GM19438 (cell line): ENCODE results near the gene BMAL1.
A peak's percentile ranks its signal among the peaks of the same experiment; 100 is the strongest.

Experiments used
- ATAC-seq: cut with Tn5 transposase; IDR thresholded peaks from one replicate; pipeline ENCODE4 v1.9.1; 2021; ENCODE audit warnings: low read depth; ENCODE audit not compliant: unreplicated experiment

Gene BMAL1

DNA sequence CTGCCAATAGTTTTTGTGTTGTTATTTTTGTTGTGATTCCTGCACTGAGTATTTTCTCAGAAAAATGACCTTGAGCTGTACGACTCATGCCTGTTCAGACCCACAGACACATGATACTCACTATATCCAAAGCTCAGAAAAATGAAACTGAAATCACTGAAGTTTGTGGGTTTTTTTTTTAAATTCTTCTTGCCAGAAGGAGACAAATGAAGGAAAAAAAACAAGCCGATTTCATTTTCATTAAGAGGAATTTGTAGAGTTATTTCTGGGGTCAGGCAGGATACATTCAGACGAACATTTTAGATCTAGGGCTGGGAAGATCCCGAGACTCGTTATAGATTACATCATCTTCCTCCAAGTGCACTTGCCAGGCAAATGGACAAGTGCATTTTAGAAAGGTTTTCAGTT is 60.4 kb downstream of the BMAL1 start:
- no peak for ATAC-seq

DNA sequence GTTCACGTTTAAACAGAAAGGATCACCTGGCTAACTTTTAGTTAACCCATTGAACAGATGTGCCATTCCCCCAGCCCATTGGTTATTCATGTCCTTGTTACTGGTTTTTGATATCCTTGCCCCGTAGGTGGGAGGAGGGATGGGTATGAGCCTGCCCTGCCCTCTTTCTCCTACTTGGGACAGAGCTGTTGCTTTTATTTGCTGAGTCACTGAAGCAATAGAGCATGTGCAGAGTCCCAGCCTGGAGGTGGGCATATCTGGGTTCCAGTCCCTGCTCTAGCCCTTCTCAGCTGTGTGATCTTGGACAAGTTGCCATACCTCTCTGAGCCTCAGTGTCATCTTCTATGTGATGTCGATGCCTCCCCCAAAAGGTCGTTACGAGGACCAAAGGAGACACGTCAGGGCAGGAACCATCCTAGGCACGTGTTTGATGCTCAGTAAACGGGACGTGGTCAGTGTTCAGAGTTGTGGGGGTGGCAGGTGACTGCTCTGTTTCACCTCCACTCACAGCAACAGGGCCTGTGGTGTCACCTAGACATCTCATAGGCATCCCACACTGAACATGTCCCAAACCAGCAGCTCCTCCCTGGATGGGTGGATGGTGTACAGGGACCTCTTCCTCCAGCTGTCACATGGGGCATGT is 61.0 kb downstream of the BMAL1 start:
- ATAC-seq: no peak

DNA sequence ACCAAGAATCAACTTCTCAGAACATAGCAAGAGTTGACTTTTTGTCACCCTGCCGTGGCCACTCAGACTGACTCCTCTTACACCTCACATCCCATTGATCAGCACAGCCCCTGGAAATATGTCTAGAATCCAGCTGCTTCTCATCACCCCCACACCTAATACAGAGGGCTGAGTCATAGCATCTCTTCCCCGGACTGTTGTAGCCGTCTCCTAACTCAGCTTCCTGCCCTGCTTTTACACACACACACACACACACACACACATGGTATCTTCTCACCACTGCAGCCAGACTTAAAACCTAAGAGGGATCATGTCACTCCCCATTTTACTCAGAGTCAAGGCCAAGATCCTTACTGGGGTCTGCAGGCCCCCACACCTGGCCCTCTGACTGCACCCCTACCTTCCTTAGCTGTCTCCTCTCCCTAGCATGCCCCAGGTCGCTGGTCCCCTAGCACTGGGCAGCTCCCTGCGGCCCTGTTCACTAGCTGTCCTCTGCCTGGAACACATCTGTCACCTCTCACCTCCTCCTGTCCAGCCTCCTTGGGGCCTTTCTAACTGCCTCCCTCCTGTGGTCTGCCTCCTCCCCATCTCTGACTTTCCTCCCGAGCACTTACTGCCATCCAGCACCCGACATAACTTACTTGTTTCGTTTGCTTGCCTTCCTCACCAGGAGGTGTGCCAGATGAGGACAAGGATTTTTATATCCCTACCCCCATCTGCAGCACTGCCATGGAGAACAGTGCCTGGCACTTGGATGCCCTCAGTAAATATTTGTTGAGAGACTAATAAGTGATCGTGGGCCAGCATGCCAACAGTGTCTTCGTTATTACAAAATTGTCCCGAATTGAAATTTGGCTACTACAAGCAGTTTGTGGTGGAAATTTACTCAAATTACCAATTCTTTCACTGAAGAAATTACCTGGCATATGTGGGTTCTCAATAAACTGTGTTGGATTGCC is 61.9 kb downstream of the BMAL1 start:
- no peak for ATAC-seq

DNA sequence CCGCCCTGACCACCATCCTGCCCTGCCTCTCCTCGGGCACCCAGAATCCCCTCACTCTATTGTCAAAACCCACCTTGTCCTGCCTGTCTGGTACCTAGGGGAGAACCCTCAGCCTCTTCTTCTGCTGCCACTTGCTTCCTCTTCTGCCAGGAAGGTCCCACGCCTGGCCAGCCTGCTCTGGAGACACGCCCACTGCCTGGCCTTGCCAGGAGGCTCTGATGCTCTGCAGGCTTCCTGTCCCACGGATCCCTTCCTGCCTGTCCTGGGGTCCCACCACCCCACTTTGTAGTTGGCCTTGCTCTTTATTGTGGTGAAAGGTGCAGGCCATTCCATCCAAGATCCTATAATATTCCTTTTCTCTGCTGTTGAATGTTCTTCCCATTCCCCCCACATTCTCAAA is 63.4 kb downstream of the BMAL1 start:
- ATAC-seq: no peak

DNA sequence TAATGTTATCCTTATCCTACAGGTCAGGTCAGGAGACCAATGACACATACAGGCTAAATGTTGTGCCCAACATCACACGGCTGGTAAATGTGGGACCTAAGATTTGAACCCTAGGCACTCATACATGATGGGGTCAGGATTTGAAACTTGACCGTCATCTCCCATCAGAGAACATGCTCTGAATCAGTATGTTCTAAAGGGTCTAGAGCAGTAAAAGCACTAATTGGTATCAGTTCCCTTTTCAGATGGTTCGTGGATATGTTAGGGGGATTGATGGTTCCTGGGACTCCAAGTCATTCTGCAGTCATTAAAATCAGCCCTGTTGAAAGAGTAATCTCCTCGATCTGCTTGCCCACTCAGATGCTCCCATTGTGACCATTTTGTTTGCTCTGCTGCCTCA is 65.5 kb downstream of the BMAL1 start:
- ATAC-seq: no peak

DNA sequence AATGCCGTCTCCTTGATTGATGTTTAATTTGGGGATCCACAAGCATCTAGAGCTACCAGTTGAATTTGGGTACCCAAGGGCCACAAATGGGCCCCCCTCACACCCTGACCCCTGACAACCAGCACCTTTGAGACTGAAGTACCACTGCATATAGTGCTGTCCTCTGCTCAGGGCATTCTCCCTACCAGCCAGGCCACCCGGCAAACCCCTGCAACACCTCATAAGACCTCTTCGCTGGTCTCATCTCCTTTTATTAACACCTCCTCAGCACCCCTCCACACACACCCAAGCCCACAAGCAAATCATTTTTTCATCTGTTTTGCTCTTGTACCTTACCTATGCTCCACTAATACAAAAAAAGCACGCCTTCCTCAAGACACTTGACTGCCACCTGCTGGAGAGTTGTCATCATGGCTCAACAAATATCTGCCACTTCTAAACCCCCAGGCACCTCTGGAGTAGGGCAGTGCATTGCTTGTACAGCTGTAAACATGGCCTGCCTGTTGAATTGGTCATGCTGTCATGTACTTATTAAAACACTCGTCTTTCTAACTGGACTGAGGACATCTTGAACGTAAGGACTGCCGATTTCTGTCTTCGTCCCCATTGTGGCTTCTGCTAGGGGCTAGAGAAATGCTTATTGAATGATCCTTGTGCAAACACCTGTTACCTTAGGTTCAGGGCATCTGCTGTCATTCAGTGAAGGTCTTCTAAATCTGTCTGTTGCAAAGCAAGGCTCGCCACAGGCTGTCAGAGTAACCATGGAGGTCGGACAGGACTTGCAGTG is 66.5 kb downstream of the BMAL1 start:
- peak; percentile 70 for ATAC-seq

DNA sequence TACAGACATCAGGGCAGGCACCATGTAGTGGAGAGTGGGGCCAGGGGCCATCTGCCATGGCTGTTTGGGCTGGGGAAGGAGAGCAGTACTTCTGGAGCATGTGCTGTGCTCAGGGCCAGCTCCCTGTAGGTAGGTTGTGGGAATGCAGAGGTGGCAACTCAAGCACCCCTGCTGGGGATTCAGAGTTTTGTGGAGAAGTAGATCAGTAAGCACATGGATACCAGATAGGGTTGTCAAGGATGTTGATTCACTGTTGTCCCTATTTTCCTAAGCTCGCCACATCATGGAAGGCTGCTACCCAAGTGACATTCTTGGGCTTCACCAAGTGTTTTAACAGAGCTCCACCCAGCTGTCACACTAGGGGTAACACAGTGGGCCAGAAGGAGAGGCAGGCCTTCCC is 67.2 kb downstream of the BMAL1 start:
- ATAC-seq: no peak

DNA sequence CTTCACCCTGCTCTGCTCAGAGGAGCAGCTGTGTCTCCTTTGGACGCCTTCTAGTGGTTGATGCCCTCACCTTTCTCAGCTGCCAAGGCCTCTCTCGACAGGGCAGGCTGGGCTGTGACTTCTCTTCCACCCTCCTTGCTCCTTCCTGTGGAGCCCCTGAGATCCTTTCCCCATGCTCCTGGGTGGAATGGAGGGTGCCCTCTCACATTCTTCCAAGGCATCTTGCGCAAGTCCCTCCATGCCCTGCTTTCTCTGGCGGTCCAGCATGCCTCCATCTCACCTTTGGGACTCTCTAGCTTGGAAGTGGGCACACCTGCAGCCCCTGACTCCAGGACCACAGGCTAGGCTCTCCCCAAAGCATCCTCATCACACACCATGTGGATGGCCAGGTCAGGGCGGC is 68.9 kb downstream of the BMAL1 start:
- ATAC-seq: no peak

DNA sequence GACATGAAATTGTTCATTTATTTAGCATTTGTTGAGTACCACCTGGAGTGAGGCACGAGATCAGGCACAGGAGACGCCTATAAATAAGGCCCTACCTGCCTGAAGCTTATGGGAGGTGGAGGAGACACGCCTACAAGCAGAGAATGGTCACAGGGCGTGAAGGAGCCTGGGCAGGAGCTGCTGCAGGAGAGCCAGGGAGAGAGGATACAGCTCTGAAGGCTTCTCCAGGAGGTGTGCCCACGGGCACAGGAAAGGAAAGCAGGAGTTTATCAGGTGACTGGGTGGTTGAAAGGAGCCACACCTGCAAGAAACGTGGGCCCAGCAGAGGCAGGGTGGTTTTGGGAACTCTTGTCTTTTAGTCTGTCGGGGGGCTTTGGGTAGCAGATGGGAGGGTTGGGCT is 70.3 kb downstream of the BMAL1 start:
- ATAC-seq: no peak

DNA sequence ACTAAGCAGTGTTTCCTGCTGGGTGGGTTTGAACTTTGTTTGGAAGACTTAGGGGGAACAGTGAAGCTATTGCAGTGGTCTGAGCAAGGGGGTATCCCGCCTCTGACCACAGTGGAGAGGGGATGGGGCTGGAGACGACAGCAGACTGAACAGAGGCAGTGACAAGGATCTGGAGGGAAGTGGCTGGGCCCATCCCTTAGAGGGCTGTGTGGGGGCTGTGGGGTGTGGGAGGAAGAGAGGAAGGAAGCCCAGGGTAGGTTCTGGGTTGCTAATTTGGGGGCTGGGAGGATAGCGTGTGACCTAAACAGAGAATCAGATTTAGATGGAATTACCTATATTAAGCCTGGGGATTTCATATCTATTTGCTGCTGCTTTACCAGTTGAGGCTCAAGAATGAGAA is 70.7 kb downstream of the BMAL1 start:
- no peak for ATAC-seq

DNA sequence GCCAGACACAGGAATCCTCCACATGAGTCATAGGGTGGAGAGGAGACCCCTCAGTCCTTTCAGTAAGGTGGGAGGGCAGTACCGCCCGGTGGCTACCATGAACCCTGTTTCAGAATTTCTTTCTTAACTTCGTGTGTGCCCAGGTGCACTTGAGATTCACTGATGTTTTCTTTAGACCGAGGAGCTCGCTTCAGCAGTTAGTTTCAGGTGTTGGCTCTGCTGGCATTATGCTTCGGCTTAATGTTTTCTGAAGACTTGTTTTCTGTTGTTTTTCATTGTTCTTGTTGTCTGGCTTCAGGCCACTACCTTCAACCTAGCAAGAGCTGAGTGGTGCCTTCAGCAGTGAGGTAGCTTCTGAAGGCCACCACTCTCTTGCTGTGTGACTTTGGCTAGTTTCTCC is 71.5 kb downstream of the BMAL1 start:
- ATAC-seq: no peak

DNA sequence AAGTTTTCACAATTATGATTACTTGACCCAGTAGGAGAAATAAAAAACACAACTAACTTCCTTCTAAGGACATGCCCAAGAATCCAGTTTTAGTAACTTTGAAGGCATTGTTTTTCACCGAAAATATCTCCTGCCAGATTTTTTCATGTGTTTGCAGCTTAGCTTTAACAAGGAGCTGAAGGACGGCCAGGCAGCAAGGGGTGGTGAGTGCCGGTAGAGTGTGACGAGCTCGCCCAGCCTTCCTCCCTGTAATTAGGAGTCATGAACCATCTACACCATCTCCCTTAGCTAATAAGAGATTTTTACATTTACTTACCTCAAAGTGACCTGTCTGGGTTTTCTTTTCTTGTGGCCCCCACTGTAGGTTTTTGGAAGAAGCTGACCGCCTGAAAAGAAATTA is 72.0 kb downstream of the BMAL1 start:
- no peak for ATAC-seq

DNA sequence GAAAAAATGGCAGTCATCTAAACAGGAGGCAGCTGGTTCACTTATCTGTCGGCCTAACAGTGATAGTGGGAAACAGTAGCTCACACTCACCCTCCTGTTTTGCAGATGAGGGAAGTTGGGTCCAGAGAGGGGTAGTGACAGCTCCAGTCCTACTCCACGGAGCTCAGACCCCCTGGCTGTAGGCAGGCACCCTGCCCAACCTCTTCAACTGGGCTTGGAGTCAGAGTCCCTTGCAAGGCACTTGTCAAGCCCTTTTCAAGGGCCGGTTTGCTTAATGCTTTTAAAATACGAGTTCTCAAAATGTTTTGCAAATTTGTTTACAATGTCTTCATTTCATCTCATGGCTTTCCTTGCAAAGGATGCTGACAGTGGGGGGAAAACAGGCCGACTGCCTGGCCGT is 75.1 kb downstream of the BMAL1 start:
- ATAC-seq: no peak

DNA sequence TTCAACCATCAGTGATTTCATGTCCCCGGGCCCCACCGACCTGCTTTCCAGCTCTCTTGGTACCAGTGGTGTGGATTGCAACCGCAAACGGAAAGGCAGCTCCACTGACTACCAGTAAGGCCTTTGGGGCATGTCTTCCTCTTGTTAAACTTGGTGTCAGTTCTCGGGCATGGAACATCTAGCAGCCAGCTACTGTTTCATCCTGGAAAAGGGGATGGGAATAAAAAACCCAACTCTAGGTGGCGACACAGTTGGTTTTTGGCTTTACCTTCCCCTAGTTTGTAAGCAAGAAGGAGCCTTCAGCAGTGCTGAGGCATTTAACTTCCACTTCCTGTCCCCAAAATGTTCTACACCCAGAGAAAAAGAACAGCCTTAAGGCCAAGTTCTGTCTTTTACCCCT is 76.7 kb downstream of the BMAL1 start:
- ATAC-seq: no peak

DNA sequence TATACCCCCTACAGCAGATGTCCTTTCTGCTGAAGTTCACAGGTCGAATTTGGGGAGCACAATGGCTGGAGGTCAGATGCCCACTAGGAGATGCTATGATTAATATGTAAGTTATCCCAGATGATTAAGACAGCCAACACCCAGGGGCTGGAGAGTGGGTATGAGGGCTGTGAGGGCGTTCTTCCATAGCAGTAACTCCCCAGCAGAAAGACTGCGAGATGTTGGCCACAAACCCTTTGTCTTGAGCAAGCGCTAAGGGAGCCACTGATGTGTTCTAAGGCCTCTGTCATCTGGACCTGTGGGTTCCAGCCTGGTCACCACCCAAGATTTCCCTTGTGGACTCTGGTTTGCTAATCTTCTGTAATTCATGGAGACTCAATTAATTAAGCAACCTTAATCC is 77.6 kb downstream of the BMAL1 start:
- ATAC-seq: no peak

DNA sequence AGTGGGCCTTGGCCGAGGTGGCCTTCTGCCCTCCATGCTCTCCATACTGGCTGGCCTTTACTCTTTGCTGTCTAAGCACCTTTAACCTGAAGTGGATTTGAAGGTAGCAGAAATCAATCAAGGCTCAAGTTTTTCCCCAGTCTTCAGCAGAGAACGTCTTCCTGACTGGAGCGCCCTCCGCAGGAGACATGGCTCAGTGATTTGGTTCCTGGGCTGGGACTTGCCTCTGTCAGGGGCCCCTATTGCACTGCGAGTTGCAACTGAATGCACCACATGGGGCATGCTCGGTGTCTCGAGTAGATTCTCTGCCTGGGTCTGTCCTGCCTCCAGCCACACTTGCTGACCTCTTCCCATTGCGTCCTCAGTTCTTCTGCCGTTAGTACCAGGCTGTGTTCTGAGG is 79.6 kb downstream of the BMAL1 start:
- ATAC-seq: no peak

DNA sequence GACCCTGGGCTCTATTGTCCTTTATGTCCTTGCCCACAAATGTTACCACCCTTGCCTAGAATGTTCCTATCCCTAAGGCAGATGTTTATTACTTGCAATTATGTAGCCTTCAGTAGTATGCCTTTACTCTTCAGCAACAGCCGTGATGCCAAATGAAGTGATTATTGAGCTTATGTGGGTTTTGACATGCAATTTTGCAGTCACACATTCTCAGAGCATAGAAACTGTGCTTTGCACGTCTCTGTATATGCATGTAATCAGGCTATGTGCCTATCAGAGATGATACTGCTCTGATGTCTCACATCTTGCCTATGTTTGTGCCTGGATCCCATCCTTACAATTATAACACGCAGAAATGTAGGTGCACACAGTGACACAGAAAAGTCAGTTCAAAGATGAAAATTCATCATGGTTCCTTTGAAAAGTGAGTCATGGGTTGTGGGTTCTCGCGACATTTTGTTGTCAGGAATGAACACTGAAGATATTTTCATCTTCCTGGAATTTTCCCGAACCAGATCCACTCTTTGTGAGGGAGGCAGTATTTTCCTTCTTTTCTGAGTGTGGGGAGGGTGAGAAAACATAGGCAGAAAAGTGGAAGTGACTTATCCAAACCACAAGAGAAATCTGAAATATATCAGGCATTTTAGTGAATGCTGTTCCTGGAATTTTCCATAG is 81.1 kb downstream of the BMAL1 start:
- no peak for ATAC-seq

DNA sequence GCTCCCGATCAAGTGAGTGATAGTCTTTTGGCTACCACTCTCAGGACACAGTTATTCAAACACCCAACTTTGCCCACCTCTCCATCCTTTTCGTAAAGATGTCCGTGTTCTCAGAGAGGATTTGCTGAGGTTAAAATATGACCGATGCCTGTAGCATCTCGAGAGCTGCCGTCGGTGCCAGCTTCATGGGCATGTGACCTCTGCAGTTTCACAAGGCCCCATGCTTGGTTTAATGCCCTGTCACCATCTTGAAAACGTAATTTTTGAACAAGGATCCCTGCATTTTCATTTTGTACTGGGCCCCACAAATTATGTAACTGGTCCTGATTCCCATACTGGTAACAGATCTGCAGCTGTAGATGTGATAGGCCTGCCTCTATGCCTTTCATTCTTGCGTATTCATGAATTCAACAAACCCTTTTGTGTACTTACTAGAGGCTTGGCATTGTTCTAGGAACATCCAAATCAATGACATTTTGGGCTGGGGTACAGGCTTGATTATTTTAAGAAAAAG is 85.1 kb downstream of the BMAL1 start:
- no peak for ATAC-seq

DNA sequence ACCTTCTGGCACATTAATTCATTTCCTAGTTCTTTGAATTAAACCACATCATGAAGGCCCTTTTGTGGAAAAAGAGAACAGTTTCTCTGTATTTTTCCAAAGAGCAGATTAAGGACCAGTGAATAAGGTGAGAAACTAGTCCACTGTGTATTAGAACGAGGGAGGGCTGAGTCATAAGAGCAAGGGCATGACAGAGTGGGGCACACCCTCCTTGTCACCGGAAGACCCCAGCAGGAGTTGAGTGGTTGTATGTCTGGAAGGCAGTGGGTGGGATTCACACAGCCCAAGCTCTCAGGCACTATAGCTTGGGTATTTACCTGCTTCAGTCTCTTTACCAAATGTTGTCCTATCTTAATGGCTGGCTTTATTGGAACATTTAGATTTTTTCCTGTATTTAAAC is 86.8 kb downstream of the BMAL1 start:
- no peak for ATAC-seq

DNA sequence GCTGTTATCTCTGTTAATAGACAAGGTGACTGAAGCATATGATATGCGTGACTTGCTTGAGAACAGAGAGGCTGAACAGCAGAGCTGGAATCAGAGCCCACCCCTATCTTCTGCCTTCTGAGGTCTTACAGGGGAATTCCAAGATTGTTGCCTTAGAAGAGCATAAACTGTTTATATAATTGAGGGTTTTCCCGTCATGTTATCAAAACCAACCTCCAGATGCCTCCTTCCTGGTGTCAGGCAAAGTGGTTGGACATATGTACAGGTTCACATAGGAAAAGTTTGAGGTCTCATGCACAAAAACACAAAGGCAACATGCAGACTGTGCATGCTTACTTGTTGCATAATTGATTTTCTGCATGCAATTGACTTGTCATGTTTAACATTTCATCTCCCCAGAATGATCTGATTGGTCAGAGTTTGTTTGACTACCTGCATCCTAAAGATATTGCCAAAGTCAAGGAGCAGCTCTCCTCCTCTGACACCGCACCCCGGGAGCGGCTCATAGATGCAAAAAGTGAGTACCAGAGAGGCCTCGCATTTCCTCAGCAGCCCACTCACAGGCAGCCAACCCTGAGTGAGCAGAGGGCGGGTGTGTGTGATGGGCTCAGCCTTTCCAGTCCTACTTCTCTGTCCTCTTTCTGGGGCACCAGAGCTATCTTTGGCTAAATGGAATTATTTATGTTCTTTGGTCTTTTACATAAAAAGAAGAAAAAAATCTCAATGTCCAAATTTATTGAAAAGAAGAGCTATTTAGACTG is 88.9 kb downstream of the BMAL1 start:
- ATAC-seq: no peak
